GM12873 (cell line): ENCODE data around the gene MORN1.

Source experiments
- TF ChIP-seq, protein P1 (sequence below): IDR thresholded peaks from 2 replicates; pipeline ENCODE4 v1.5.1; 2012; ENCODE audit warnings: low read depth, mild to moderate bottlenecking, moderate library complexity, low read length, control low read depth; ENCODE audit not compliant: insufficient read depth; ENCODE audit errors: missing control alignments

Gene MORN1

DNA sequence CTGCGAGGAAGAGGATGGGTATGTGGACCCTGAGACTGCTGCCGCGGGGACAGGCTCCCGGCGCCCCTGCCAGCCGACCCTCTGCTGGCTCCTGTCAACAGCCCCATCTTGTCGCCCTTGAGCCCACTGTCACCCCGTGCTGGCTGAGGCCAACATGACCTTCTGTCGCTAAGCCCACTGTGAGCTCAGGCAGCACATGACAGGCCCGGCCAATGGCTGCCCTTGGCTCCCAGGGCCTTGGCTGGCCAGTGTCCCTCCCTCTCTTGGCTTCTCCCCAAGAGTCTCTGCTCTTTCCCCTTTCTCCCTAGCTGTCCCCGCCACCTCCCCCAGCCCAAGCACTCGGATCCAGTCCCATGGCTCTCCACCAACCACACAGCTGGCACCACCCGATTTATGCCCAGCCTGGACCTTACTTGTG is 17.5 kb upstream of the MORN1 start:
- TF ChIP-seq, protein P1, sequence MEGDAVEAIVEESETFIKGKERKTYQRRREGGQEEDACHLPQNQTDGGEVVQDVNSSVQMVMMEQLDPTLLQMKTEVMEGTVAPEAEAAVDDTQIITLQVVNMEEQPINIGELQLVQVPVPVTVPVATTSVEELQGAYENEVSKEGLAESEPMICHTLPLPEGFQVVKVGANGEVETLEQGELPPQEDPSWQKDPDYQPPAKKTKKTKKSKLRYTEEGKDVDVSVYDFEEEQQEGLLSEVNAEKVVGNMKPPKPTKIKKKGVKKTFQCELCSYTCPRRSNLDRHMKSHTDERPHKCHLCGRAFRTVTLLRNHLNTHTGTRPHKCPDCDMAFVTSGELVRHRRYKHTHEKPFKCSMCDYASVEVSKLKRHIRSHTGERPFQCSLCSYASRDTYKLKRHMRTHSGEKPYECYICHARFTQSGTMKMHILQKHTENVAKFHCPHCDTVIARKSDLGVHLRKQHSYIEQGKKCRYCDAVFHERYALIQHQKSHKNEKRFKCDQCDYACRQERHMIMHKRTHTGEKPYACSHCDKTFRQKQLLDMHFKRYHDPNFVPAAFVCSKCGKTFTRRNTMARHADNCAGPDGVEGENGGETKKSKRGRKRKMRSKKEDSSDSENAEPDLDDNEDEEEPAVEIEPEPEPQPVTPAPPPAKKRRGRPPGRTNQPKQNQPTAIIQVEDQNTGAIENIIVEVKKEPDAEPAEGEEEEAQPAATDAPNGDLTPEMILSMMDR: no peak

DNA sequence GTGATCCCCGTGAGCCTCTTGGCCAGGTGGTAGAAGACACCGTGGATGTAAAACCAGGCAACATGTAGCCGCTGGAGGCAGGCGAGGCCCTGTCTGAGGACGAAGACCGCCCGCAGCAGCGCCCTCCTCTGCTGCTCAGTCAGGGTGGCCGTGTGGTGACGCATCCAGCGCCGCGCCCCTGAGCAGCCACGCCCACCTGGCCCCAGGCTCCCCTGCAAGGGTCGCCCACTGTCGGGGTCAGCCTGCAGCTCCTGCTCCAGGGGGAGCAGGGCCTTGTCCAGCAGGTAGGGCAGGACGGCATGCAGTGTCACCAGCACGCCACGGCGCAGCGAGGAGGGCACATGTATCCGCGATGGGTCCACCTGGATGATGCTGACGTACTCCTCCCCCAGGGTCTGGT is 17.1 kb upstream of the MORN1 start:
- TF ChIP-seq, protein P1: no peak

DNA sequence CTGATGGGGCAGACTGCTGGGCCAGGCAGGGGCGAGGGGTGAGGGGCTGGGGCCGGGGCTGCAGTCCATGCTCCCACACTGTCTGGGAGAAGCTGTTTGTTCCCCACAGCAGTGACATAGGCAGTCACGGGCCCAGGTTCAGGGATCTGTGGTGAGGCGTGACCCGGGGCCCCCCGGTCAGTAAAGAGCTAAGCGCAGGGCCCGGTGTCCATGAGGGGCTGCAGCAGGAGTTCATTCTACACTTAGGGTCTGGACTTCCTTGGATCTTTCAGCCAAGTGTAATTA is 16.6 kb upstream of the MORN1 start:
- TF ChIP-seq, protein P1: no peak

DNA sequence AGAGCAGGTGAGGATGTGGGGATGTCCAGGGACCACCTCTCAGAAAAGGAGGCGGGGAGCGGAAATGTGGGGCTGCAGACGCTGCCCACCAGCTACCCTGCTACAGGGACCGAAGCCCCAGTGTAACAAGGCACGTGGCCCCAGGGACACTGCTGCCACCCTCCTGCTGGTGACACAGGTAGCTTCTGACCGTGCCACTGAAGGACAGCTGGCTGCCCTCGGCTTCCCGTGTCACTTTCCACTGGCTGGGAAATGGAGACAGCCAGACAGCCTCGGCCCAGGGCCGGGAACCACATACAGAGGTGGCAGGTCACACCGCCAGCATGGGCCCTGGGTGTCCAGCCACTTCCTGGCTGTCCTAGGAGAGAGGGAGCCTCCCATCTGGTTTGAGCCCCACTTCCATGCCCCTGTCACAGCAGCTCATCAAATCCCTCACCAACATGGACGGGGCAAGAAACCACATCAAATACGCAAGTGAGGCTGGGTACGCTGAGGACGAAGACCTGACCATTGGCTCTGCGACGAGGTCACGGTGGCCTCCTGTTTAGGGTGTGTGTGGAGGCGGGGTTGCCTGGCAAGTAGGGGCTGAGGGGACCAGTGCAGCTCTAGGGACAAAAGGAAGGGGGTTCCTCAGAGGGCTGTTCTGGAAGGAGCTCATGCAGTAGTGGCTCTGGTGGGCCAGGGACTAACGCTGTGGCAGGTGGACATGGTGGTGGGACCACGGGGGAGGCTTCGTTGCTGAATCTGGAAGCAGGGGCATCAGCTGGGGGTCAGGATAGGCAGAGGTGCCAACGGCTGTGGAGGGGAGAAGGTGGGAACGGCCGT is 16.0 kb upstream of the MORN1 start:
- TF ChIP-seq, protein P1: no peak

- TF ChIP-seq, protein P1: no peak
These were observed 15.2 kb upstream of the MORN1 start for GRCh38 chr1:2406451-2407041.

DNA sequence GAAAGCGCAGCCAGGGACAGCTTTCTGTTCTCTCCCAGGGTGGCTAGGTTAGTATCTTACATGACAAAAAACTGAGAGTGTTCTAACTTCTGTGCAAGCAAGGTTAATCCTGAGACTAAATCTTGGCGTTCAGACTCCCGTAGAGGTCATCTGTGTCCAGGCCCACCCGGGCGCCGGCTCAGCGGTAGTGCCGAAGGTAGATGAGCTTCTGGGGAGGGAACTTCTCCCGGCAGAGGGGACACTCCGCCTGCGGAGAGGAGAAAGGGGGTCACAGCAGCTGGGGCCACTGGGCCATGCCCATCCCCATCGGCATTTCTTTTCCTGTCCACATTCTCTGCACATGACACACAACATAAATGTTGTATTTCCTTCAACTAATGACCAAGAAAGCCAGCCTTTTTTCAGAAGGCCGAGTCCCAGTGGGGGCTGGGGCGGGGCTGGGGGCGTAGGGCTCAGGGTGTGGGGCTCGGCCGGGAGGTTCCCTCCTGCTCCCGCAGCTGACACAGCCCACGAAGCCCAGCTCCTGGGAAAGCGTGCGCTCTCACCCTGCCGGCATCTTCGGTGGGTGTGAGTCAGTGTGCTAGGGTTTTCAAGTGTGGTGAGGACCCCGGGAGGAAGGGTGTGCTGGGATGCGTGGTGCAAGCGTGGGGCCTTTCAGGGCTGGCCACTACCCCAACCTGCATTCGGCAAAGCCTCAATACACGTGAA is 14.4 kb upstream of the MORN1 start:
- TF ChIP-seq, protein P1: no peak

- TF ChIP-seq, protein P1: no peak
These were observed 13.6 kb upstream of the MORN1 start for GRCh38 chr1:2404890-2405511.
